T-helper 22 cell (primary cell): ENCODE data around the gene KCNMB3.
A peak's percentile ranks its signal among the peaks of the same experiment; 100 is the strongest.
"Not testable (repeated sequence)": the region's sequence is repeated elsewhere in the genome, so short reads cannot be mapped to it uniquely, and the experiment has no call there.

ENCODE experiments used
- DNase-seq: peaks from one replicate; pipeline ENCODE4 v3.0.0-alpha.2; 2020; ENCODE audit warnings: low read depth

Gene KCNMB3

DNA sequence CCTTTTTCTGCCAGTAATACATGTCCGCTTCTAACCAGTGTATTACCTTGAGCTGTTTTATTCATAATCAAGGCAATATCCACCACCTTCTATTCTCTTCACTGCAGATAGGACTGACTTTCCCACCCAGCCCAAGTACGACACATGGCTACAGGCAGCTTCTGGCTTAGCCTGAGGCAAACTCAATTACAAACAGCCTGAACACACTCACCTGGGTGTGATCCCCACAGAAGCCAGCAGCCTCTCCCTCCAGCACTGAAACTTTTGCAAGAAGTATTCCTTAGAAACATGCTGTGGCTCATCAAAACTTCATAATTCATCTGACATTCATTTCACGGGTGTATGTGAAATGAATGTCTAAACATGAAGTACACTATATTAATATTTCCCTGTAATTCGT is 13.5 kb upstream of the KCNMB3 start:
- DNase-seq = no peak

GRCh38 chr3:179263134-179263533 is 12.2 kb upstream of the KCNMB3 start:
- no peak for DNase-seq

GRCh38 chr3:179260949-179261765 is 10.2 kb upstream of the KCNMB3 start:
- peak; percentile 54 for DNase-seq

DNA sequence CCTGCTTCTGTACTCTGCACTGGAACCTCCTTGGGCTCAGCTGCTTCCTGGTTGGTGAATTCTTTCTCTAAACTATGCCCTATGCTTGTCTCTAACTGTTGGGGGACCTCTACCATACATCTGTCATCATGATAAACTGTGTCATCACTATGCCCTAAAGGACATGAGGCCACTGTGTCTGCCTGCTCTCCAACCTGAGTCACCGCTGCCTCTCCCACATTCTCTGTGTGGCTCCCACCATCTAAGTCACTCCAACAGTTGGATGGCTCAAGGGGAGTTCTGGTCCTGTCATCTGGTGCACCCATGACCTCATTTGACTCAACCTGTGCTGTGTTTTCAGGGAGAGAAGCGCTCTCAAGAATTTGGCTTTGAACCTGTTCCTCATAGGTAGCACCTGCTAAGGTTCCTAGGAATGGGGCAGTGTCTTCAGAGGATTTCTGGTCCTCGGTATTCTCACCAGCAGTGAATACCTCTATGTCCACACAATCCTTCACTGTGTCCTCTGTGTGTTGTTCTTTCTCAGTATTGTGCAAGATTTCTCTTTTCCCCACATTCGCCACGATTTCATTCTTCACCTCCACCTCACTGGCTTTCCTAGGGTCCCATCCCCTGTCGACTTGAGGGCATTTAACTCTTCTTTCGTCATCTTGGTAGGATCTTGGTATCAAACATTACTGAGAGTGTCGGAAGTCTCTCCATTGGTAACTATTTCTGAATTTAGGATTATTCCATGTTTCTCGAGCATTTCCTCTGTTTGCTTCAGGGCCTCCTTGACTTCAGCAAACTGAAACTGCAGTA is 9.2 kb upstream of the KCNMB3 start:
- DNase-seq = not testable (repeated sequence)

- no peak for DNase-seq
Measured at GRCh38 chr3:179258820-179259219, 7.9 kb upstream of the KCNMB3 start.

- not testable (repeated sequence) for DNase-seq
Measured at GRCh38 chr3:179257742-179258141, 6.8 kb upstream of the KCNMB3 start.

DNA sequence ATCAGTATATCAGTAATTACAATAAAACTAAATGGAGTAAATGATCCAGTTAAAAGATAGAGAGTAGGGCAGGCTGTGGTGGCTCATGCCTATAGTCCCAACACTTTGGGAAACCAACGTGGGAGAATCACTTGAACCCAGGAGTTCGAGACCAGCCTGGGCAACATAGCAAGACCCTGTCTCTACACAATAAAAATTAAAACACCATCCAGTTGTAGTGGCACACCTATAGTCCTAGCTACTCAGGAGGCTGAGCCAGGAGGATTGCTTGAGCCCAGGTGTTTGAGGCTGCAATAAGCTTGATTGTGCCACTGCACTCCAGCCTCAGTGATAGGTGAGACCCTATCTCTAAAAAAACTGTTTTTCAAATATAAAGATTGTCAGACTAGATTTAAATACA is 5.9 kb upstream of the KCNMB3 start:
- DNase-seq = no peak

- no peak for DNase-seq
Measured at GRCh38 chr3:179247289-179248015, 3.5 kb downstream of the KCNMB3 start.

- no peak for DNase-seq
Measured at GRCh38 chr3:179244878-179245277, 6.0 kb downstream of the KCNMB3 start.

DNA sequence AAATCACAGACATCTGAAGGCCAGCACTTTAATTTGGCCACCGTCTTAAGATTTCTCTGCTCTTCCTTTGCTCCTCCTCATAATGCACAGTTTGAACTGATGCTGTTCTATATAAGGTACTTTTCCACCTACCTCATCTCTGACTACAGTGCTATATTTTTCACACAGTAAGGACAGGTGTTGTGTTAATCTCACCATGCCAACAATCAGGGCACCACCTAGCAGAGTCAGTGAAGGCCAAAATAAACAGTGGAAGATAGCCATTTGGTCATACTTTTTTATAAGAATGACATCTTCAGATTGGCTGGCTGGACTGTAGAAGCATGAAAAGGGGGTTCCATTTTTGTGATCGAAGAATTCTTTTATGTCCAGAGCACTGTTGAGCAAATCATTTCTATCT is 8.1 kb downstream of the KCNMB3 start:
- not testable (repeated sequence) for DNase-seq

DNA sequence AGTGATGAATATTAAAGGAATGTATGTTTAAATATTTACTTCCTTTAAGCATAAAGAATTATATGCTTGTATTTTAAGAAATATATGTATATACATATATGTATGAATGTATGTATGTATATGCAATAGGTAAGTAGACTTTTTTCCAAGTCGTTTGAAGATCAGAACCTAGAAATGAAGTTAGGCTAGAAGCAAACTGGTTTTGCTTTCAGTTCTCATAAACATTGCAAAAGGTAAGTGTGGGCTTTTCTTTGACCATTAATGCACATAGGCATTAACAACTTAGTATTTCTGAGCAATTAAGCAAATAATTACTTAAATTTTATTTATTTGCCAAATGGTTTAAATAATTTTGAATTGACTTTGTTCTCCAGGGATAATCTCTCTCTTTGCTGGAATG is 10.6 kb downstream of the KCNMB3 start:
- DNase-seq = not testable (repeated sequence)

- no peak for DNase-seq
Measured at GRCh38 chr3:179236669-179237301, 14.1 kb downstream of the KCNMB3 start.

- DNase-seq = no peak
Measured at GRCh38 chr3:179234199-179234598, 16.7 kb downstream of the KCNMB3 start.

- DNase-seq = no peak
Measured at GRCh38 chr3:179233043-179233442, 17.9 kb downstream of the KCNMB3 start.

- no peak for DNase-seq
Measured at GRCh38 chr3:179229177-179229576, 21.7 kb downstream of the KCNMB3 start.

GRCh38 chr3:179227349-179227748 is 23.6 kb downstream of the KCNMB3 start:
- no peak for DNase-seq

DNA sequence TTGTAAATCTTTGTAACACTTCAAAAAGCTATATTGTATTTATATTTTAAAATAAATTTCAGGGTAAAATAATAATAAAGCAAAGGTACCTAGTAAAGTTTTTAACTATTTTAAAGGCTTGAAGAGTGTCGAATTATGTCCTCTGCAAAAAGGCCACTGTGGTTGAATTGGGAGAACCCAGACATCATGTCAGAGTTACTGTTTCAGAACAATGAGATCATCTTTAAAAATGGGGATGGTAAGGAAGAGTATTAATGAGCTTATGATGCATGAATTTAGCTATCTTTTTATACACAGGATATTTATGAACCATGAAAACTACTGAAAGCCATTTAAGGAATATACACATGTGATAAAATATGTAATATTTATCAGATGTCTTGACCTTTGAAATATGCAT is 26.3 kb downstream of the KCNMB3 start:
- DNase-seq = no peak

- DNase-seq = no peak
Measured at GRCh38 chr3:179223548-179223947, 27.4 kb downstream of the KCNMB3 start.

- not testable (repeated sequence) for DNase-seq
Measured at GRCh38 chr3:179218213-179218612, 32.7 kb downstream of the KCNMB3 start.

- DNase-seq = not testable (repeated sequence)
Measured at GRCh38 chr3:179215550-179215949, 35.4 kb downstream of the KCNMB3 start.

DNA sequence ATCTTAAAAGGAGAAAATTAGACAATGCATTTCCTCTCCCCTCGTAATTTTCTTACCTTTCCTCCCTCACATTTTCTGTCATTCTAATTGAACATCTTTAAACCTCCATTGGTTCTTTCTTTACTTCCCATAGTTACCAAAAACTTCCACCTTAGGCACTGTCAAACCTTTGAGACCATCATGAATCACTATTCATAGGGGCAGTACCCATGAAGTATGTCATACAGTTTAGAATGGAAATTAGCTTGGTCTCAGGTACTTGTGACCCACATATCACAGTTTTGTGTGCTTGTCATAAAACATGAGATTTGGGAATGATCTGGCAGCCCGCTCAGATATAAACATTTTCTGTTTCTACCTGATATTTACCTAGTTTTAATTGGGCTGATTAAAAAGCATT is 50.1 kb downstream of the KCNMB3 start:
- no peak for DNase-seq

DNA sequence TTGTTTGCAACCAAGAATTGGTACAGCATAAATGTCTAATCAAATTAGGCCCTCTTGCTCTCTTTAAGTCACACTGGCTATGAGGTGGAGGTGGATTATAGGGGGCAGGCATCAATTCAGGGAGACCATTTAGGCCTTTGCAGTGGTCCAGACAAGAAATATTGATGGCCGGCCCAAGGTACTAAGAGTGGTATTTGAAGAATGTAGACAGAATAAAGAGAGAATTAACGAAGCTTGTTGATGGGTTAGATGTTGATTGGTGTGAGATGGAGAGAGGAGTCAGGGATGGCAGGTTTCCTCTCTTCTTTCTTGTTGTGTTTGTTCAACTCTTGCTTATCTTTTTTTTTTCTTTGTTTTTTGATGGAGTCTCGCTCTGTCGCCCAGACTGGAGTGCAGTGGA is 54.2 kb downstream of the KCNMB3 start:
- DNase-seq = no peak
